Tibial nerve (tissue), 4 donors: ENCODE results near the gene PDK3. TPM values are rescaled to one million over a fixed set of nuclear protein-coding genes. Genes with fewer than 3 reads are reported as not detected.

Experiments used
- DNase-seq, 2 donors: peaks; one replicate each; pipeline ENCODE4 v3.0.0-alpha.2; 2019; ENCODE audit warnings: low spot score in 2 of 2
- H3K27ac ChIP-seq, 4 donors: fragments of 200-600 bp; sonication (generic) in 3 of 4; one replicate each; pipeline ENCODE4 v1.5.1; 2017 to 2019; ENCODE audit warnings: mild to moderate bottlenecking in 1 of 4
- H3K27me3 ChIP-seq, 2 donors: fragments of 200-600 bp; sonication (generic) in 1 of 2; one replicate each; pipeline versions ENCODE4 v1.5.1 to v1.6.0; 2017 to 2019
- H3K36me3 ChIP-seq, 3 donors: fragments of 200-600 bp; sonication (generic); one replicate each; pipeline ENCODE4 v1.5.1; 2018 to 2019
- H3K4me1 ChIP-seq, 4 donors: fragments of 200-600 bp; sonication (generic) in 3 of 4; one replicate each; pipeline ENCODE4 v1.5.1; 2017 to 2019
- H3K4me3 ChIP-seq, 4 donors: fragments of 200-600 bp; sonication (generic) in 3 of 4; one replicate each; pipeline ENCODE4 v1.5.1; 2017 to 2019; ENCODE audit warnings: mild to moderate bottlenecking in 1 of 4, moderate library complexity in 1 of 4
- H3K9me3 ChIP-seq, 4 donors: fragments of 200-600 bp; sonication (generic) in 3 of 4; one replicate each; pipeline ENCODE4 v1.5.1; 2017 to 2019
- CTCF ChIP-seq, 5 experiments: fragments of 200-600 bp in 3 of 5; fragments of 450-650 bp in 2 of 5; sonication (generic) in 3 of 5; IDR thresholded peaks; one replicate each; pipeline ENCODE4 v1.5.1; 2016 to 2019; ENCODE audit warnings: antibody characterized with exemption in 5 of 5, mild to moderate bottlenecking in 3 of 5, moderate library complexity in 2 of 5
- EP300 ChIP-seq, 2 donors: sonication (generic); formaldehyde crosslinking; IDR thresholded peaks; one replicate each; pipeline ENCODE4 v1.6.1; 2017; ENCODE audit warnings: antibody characterized with exemption in 2 of 2, mild to moderate bottlenecking in 1 of 2
- POLR2A ChIP-seq, 2 donors: fragments of 450-650 bp; IDR thresholded peaks; one replicate each; pipeline ENCODE4 v1.6.1; 2017; ENCODE audit warnings: antibody characterized with exemption in 2 of 2, mild to moderate bottlenecking in 2 of 2, moderate library complexity in 2 of 2
- WGBS, 2 donors: methylation state at CpG; one replicate each; pipeline ENCODE4 v1.1.5; 2018; 5-methylcytosine and 5-hydroxymethylcytosine counted together
- total RNA-seq, 4 donors: library from RNA; depleted of rRNA; stranded (reverse); fragments of >200 nt; gene quantifications; one replicate each; pipeline ENCODE4 v1.1.0, GENCODE V29; 2016

The PDK3 gene
- total RNA-seq, 4 donors from 2014 or later = 18.3 to 39.8 (median 31.3) TPM

GRCh38 chrX:24478509-24478908, 13.4 kb downstream of the PDK3 start:
- Histone ChIP-seq H3K9me3 (no peaks in the 10 kb centered on the region), H3K27ac (peak overlapping the region in 2 of 4 donors; percentile 2 to 80), H3K4me3 (no peak overlapping the region), H3K36me3 (no peaks in the 10 kb centered on the region), H3K27me3 (no peaks in the 10 kb centered on the region), H3K4me1 (peaks cover 0 to 11% (median 0%) of the 10 kb centered on the region in 4 donors)
- no peak for DNase-seq
- no peak for TF ChIP-seq EP300 (IDR thresholded peaks at IDR 0.05)
- no peak for TF ChIP-seq POLR2A (IDR thresholded peaks at IDR 0.05)
- no peak for TF ChIP-seq CTCF (IDR thresholded peaks at IDR 0.05)
- WGBS, 2 donors = 82% methylated on average over 4 of the region's 4 CpGs

GRCh38 chrX:24479924-24480323, 14.8 kb downstream of the PDK3 start:
- H3K27me3 ChIP-seq = no peaks in the 10 kb centered on the region
- H3K27ac ChIP-seq = peak overlapping the region in 3 of 4 donors; percentile 46 to 80 (median 47)
- no peak overlapping the region for H3K4me3 ChIP-seq
- no peaks in the 10 kb centered on the region for H3K36me3 ChIP-seq
- 63 to 76% methylated on average over 9 of the region's 9 CpGs for WGBS, 2 donors
- TF ChIP-seq CTCF (IDR thresholded peaks at IDR 0.05) (no peak), POLR2A (IDR thresholded peaks at IDR 0.05) (no peak), EP300 (IDR thresholded peaks at IDR 0.05) (no peak)
- peaks cover 0 to 11% (median 0%) of the 10 kb centered on the region in 4 donors for H3K4me1 ChIP-seq
- DNase-seq = peak in 1 of 2 donors; percentile 5
- H3K9me3 ChIP-seq = no peaks in the 10 kb centered on the region

GRCh38 chrX:24480400-24480865, 15.3 kb downstream of the PDK3 start:
- 74 to 86% methylated on average over 5 of the region's 5 CpGs for WGBS, 2 donors
- H3K27ac ChIP-seq = peak overlapping the region in 3 of 4 donors; percentile 46 to 80 (median 47)
- TF ChIP-seq CTCF (IDR thresholded peaks at IDR 0.05) = no peak
- no peak for TF ChIP-seq EP300 (IDR thresholded peaks at IDR 0.05)
- no peak for TF ChIP-seq POLR2A (IDR thresholded peaks at IDR 0.05)
- no peak overlapping the region for H3K4me3 ChIP-seq
- H3K27me3 ChIP-seq = no peaks in the 10 kb centered on the region
- H3K4me1 ChIP-seq = peaks cover 0 to 11% (median 0%) of the 10 kb centered on the region in 4 donors
- DNase-seq = no peak
- no peaks in the 10 kb centered on the region for H3K36me3 ChIP-seq
- no peaks in the 10 kb centered on the region for H3K9me3 ChIP-seq

GRCh38 chrX:24482823-24483415, 17.8 kb downstream of the PDK3 start:
- no peaks in the 10 kb centered on the region for H3K9me3 ChIP-seq
- no peak overlapping the region for H3K27ac ChIP-seq
- peaks cover 0 to 11% (median 0%) of the 10 kb centered on the region in 4 donors for H3K4me1 ChIP-seq
- DNase-seq = no peak
- no peaks in the 10 kb centered on the region for H3K27me3 ChIP-seq
- no peak overlapping the region for H3K4me3 ChIP-seq
- 59 to 76% methylated on average over 3 of the region's 3 CpGs for WGBS, 2 donors
- TF ChIP-seq EP300 (IDR thresholded peaks at IDR 0.05) = no peak
- no peaks in the 10 kb centered on the region for H3K36me3 ChIP-seq

GRCh38 chrX:24483596-24483995, 18.5 kb downstream of the PDK3 start:
- DNase-seq = no peak
- Histone ChIP-seq H3K4me3 (no peak overlapping the region), H3K9me3 (no peaks in the 10 kb centered on the region), H3K27me3 (no peaks in the 10 kb centered on the region), H3K36me3 (no peaks in the 10 kb centered on the region), H3K4me1 (peaks cover 0 to 10% (median 0%) of the 10 kb centered on the region in 4 donors), H3K27ac (no peak overlapping the region)
- TF ChIP-seq EP300 (IDR thresholded peaks at IDR 0.05) (no peak), CTCF (IDR thresholded peaks at IDR 0.05) (no peak), POLR2A (IDR thresholded peaks at IDR 0.05) (no peak)
- WGBS, 2 donors = 94 to 95% methylated on average over 11 of the region's 11 CpGs
